Endothelial cell of umbilical vein (primary cell): ENCODE results near the gene FBXL17.

Experiments
- CTCF ChIP-seq, 2 donors: IDR thresholded peaks; 1 replicate in 1 of 2; 2 replicates in 1 of 2; pipeline ENCODE4 v1.5.1; 2011; ENCODE audit warnings: low read length in 2 of 2, mild to moderate bottlenecking in 2 of 2, moderate library complexity in 2 of 2, control low read depth in 1 of 2, inconsistent platforms in 1 of 2, low read depth in 1 of 2; ENCODE audit not compliant: insufficient read depth in 1 of 2; ENCODE audit errors: extremely low read depth in 1 of 2
- POLR2A ChIP-seq: IDR thresholded peaks from 2 replicates; pipeline ENCODE4 v1.6.1; 2012; ENCODE audit warnings: low read depth, mild to moderate bottlenecking, control low read depth, low read length

GRCh38 chr5:107893642-107894041, 488.3 kb downstream of the FBXL17 start:
- no peak for TF ChIP-seq CTCF (IDR thresholded peaks at IDR 0.05; ENCODE audit: extremely low read depth in 1 of 2, insufficient read depth in 1 of 2, low read depth in 1 of 2, low read length in 2 of 2)
- TF ChIP-seq POLR2A: no peak
